NCI-H510A (cell line): ENCODE results near the gene CA7.

Experiments
- DNase-seq: peaks from one replicate; lab custom pipeline; 2025; lab: John Stamatoyannopoulos, UW

Gene CA7

GRCh38 chr16:66844342-66845079, at the start of gene CA7:
Gene CA7 (plus strand): TSS chr16:66844414. CDS start chr16:66844488, 74 bp downstream.
- no peak for DNase-seq

GRCh38 chr16:66798161-66798560, 46.1 kb upstream of the CA7 start:
- DNase-seq: no peak

- no peak for DNase-seq
These were observed 43.4 kb upstream of the CA7 start for GRCh38 chr16:66800856-66801255.

GRCh38 chr16:66801320-66802105, 42.7 kb upstream of the CA7 start, which contains the start of gene TERB1:
Gene TERB1 (minus strand): TSS chr16:66801584. CDS start chr16:66796798, 4,786 bp downstream.
- no peak for DNase-seq

GRCh38 chr16:66802159-66802558, 42.1 kb upstream of the CA7 start:
- DNase-seq: no peak

- no peak for DNase-seq
These were observed 34.4 kb upstream of the CA7 start for GRCh38 chr16:66809765-66810164.

- DNase-seq: no peak
These were observed 33.8 kb upstream of the CA7 start for GRCh38 chr16:66810391-66810790.

GRCh38 chr16:66811043-66811442, 33.2 kb upstream of the CA7 start:
- no peak for DNase-seq

GRCh38 chr16:66814734-66815133, 29.5 kb upstream of the CA7 start:
- DNase-seq: no peak

GRCh38 chr16:66824006-66824405, 20.2 kb upstream of the CA7 start:
- DNase-seq: no peak

- DNase-seq: peak; percentile 50
These were observed 13.5 kb upstream of the CA7 start, which contains the start of gene NAE1 for GRCh38 chr16:66830422-66831404. Gene NAE1 (minus strand): TSS chr16:66830976. CDS start chr16:66830899, 77 bp downstream.

- no peak for DNase-seq
These were observed 12.0 kb upstream of the CA7 start for GRCh38 chr16:66832190-66832589.

- no peak for DNase-seq
These were observed 11.4 kb upstream of the CA7 start for GRCh38 chr16:66832661-66833305.

- no peak for DNase-seq
These were observed 9.5 kb upstream of the CA7 start for GRCh38 chr16:66834746-66835145.

- no peak for DNase-seq
These were observed 3.3 kb upstream of the CA7 start for GRCh38 chr16:66840883-66841282.

- DNase-seq: no peak
These were observed 2.8 kb upstream of the CA7 start for GRCh38 chr16:66841366-66841765.

- DNase-seq: no peak
These were observed 1.4 kb upstream of the CA7 start for GRCh38 chr16:66842765-66843164.

GRCh38 chr16:66843191-66843590, 1.0 kb upstream of the CA7 start:
- DNase-seq: no peak

GRCh38 chr16:66844009-66844341, 239 bp upstream of the CA7 start:
- DNase-seq: no peak

- DNase-seq: no peak
These were observed 831 bp downstream of the CA7 start for GRCh38 chr16:66845080-66845410.

GRCh38 chr16:66845791-66846221, 1.6 kb downstream of the CA7 start:
- no peak for DNase-seq

- no peak for DNase-seq
These were observed 2.1 kb downstream of the CA7 start for GRCh38 chr16:66846266-66846665.
